Karpas-422 (cell line): ENCODE results near the gene NCKAP5. TPM values are rescaled to one million over a fixed set of nuclear protein-coding genes. Genes with fewer than 3 reads are reported as not detected.

Experiments used
- DNase-seq: peaks from one replicate; pipeline ENCODE4 v3.0.0-alpha.2; 2015
- H2AFZ ChIP-seq: fragments of 200-600 bp; sonication (generic); 2 replicates; pipeline ENCODE4 v1.6.1; 2014; ENCODE audit warnings: antibody characterized with exemption, low read length, mixed read lengths
- H3K27ac ChIP-seq: fragments of 200-600 bp; sonication (generic); 2 replicates; pipeline ENCODE4 v1.5.1; 2014; ENCODE audit warnings: mild to moderate bottlenecking, low read length, moderate library complexity
- H3K27me3 ChIP-seq: fragments of 200-600 bp; sonication (generic); 2 replicates; pipeline ENCODE4 v1.6.1; 2014; ENCODE audit warnings: low read length, mixed read lengths
- H3K36me3 ChIP-seq: fragments of 200-600 bp; sonication (generic); 2 replicates; pipeline ENCODE4 v1.6.1; 2014; ENCODE audit warnings: low read length, mixed read lengths; ENCODE audit not compliant: insufficient read depth
- H3K4me1 ChIP-seq: fragments of 200-600 bp; sonication (generic); 2 replicates; pipeline ENCODE4 v1.6.1; 2014; ENCODE audit warnings: mild to moderate bottlenecking, low read length, mixed read lengths
- H3K4me2 ChIP-seq: fragments of 200-600 bp; sonication (generic); 2 replicates; pipeline ENCODE4 v1.6.1; 2014; ENCODE audit warnings: low read length, low read depth, mild to moderate bottlenecking; ENCODE audit not compliant: poor library complexity, severe bottlenecking
- H3K4me3 ChIP-seq: fragments of 200-600 bp; sonication (generic); 2 replicates; pipeline ENCODE4 v1.5.1; 2014; ENCODE audit warnings: mild to moderate bottlenecking, antibody characterized with exemption, low read length, mixed read lengths
- H3K79me2 ChIP-seq: fragments of 200-600 bp; sonication (generic); 2 replicates; pipeline ENCODE4 v1.6.1; 2014; ENCODE audit warnings: mild to moderate bottlenecking, low read length, mixed read lengths
- H3K9ac ChIP-seq: fragments of 200-600 bp; sonication (generic); 2 replicates; pipeline ENCODE4 v1.6.0; 2014; ENCODE audit warnings: low read length
- H3K9me2 ChIP-seq: fragments of 200-600 bp; sonication (generic), shearing (Covaris generic); replicated peaks from 2 replicates; pipeline ENCODE4 v1.6.0; 2014; ENCODE audit warnings: mild to moderate bottlenecking, low read length, moderate library complexity; ENCODE audit not compliant: insufficient read depth
- H3K9me3 ChIP-seq: fragments of 300-700, 200-600 bp; sonication (generic); 2 replicates; pipeline ENCODE4 v1.6.1; 2014; ENCODE audit warnings: low read length, mixed read lengths
- H4K20me1 ChIP-seq: fragments of 200-600 bp; sonication (generic); 2 replicates; pipeline ENCODE4 v1.6.1; 2014; ENCODE audit warnings: mild to moderate bottlenecking, antibody characterized with exemption, low read length, low read depth; ENCODE audit not compliant: insufficient read depth
- total RNA-seq: library from RNA; depleted of rRNA; stranded (reverse); fragments of >200 nt; shearing (Covaris generic); gene quantifications from 2 replicates; pipeline ENCODE4 v1.2.3, GENCODE V29; 2014; ENCODE audit warnings: low replicate concordance

NCKAP5 gene
- total RNA-seq, 1 experiment from 2014 or later: not detected

DNA sequence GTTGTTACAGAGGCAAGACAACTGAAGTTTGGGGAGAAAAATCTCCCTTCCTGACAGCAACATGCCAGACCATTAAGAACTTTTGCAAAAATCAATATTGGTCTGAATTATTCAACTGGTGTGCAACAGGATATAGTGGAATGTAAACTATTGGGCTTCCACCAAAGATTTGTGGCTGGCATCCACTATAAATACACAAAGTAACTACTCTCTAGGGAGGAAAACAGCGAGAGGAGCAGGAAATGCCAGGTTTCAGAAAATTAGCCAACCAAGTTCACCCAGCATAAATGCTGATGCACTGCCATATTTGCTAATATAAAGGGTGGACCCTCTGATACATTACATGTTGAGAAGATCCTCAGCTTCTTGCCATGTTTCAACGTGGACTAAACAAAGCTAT lies 630.6 kb downstream of the NCKAP5 start:
- H3K9ac ChIP-seq: no peak overlapping the region
- H3K79me2 ChIP-seq: no peaks in the 10 kb centered on the region
- no peaks in the 10 kb centered on the region for H3K9me3 ChIP-seq
- no peaks in the 10 kb centered on the region for H3K36me3 ChIP-seq
- peaks cover 3% of the 10 kb centered on the region; the same call in 1 of the 2 replicates for H3K27me3 ChIP-seq
- H3K4me3 ChIP-seq: no peak overlapping the region
- H2AFZ ChIP-seq: no peak overlapping the region
- no peaks in the 10 kb centered on the region for H4K20me1 ChIP-seq
- H3K9me2 ChIP-seq: no peaks in the 10 kb centered on the region
- DNase-seq: no peak
- H3K27ac ChIP-seq: no peak overlapping the region
- no peak overlapping the region for H3K4me2 ChIP-seq
- peaks cover 21% of the 10 kb centered on the region for H3K4me1 ChIP-seq

GRCh38 chr2:132936791-132937190 lies 631.5 kb downstream of the NCKAP5 start:
- H4K20me1 ChIP-seq: no peaks in the 10 kb centered on the region
- no peaks in the 10 kb centered on the region for H3K79me2 ChIP-seq
- H2AFZ ChIP-seq: no peak overlapping the region
- H3K36me3 ChIP-seq: no peaks in the 10 kb centered on the region
- no peak overlapping the region for H3K27ac ChIP-seq
- H3K9ac ChIP-seq: no peak overlapping the region
- peaks cover 21% of the 10 kb centered on the region for H3K4me1 ChIP-seq
- H3K4me2 ChIP-seq: peak overlapping the region; percentile 19
- no peaks in the 10 kb centered on the region for H3K9me2 ChIP-seq
- H3K4me3 ChIP-seq: no peak overlapping the region
- DNase-seq: peak; percentile 75
- H3K27me3 ChIP-seq: peaks cover 3% of the 10 kb centered on the region; the same call in 1 of the 2 replicates
- H3K9me3 ChIP-seq: no peaks in the 10 kb centered on the region

- Histone ChIP-seq H3K79me2 (no peaks in the 10 kb centered on the region), H2AFZ (no peak overlapping the region), H3K36me3 (no peaks in the 10 kb centered on the region), H3K9me3 (no peaks in the 10 kb centered on the region), H3K27me3 (peaks cover 3% of the 10 kb centered on the region; the same call in 1 of the 2 replicates), H4K20me1 (no peaks in the 10 kb centered on the region), H3K9me2 (no peaks in the 10 kb centered on the region), H3K4me1 (peaks cover 21% of the 10 kb centered on the region), H3K9ac (no peak overlapping the region), H3K4me2 (peak overlapping the region; percentile 19), H3K4me3 (no peak overlapping the region), H3K27ac (no peak overlapping the region)
- no peak for DNase-seq
Measured at GRCh38 chr2:132936261-132936660, 632.0 kb downstream of the NCKAP5 start.

GRCh38 chr2:132929786-132930185 lies 638.5 kb downstream of the NCKAP5 start:
- Histone ChIP-seq H3K36me3 (no peaks in the 10 kb centered on the region), H3K79me2 (no peaks in the 10 kb centered on the region), H3K4me2 (no peak overlapping the region), H3K27ac (no peak overlapping the region), H3K9me2 (no peaks in the 10 kb centered on the region), H2AFZ (no peak overlapping the region), H3K4me1 (peaks cover 11% of the 10 kb centered on the region), H3K9me3 (no peaks in the 10 kb centered on the region), H3K4me3 (no peak overlapping the region), H3K9ac (no peak overlapping the region), H3K27me3 (no peaks in the 10 kb centered on the region), H4K20me1 (no peaks in the 10 kb centered on the region)
- DNase-seq: no peak

DNA sequence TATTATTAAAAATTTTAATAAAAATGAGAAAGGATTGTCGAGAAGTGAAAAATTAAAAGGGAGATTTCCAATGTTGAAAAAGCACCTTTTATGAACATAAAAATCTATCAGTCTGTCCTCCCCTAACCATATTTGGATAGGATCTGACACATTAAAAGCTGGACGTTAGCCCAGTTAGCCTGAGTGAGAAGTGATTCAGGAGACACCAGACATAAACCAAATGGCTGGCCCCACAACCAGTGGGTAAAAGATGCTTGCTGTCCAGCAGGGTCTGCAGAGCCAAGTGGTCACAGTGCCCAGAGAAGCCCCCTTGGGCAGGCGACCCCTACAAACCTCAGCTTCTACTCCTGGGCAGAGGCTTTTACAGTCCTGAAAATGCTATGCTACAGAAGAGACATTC lies 644.5 kb downstream of the NCKAP5 start:
- Histone ChIP-seq H3K36me3 (no peaks in the 10 kb centered on the region), H4K20me1 (no peaks in the 10 kb centered on the region), H3K27me3 (no peaks in the 10 kb centered on the region)

GRCh38 chr2:132915812-132916549 lies 652.3 kb downstream of the NCKAP5 start:
- Histone ChIP-seq H3K9me2 (no peaks in the 10 kb centered on the region), H3K9ac (no peak overlapping the region), H3K4me3 (no peak overlapping the region), H3K4me2 (no peak overlapping the region), H3K27me3 (no peaks in the 10 kb centered on the region), H2AFZ (no peak overlapping the region), H3K79me2 (no peaks in the 10 kb centered on the region), H4K20me1 (no peaks in the 10 kb centered on the region), H3K9me3 (no peaks in the 10 kb centered on the region), H3K27ac (no peak overlapping the region), H3K4me1 (no peaks in the 10 kb centered on the region), H3K36me3 (no peaks in the 10 kb centered on the region)
- no peak for DNase-seq

More for the DNA sequence above, 644.5 kb downstream of the NCKAP5 start:
- Histone ChIP-seq H3K9me2 (no peaks in the 10 kb centered on the region), H3K27ac (no peak overlapping the region), H3K9ac (no peak overlapping the region), H3K4me2 (no peak overlapping the region), H2AFZ (no peak overlapping the region), H3K4me3 (no peak overlapping the region), H3K79me2 (no peaks in the 10 kb centered on the region), H3K9me3 (no peaks in the 10 kb centered on the region), H3K4me1 (no peaks in the 10 kb centered on the region)
- no peak for DNase-seq

GRCh38 chr2:132911726-132912724 lies 656.2 kb downstream of the NCKAP5 start:
- Histone ChIP-seq H3K4me1 (no peaks in the 10 kb centered on the region), H3K4me2 (no peak overlapping the region), H3K4me3 (no peak overlapping the region), H3K27ac (no peak overlapping the region), H3K79me2 (no peaks in the 10 kb centered on the region), H3K27me3 (peaks cover 2% of the 10 kb centered on the region; the same call in 1 of the 2 replicates), H3K9me3 (no peaks in the 10 kb centered on the region), H3K36me3 (no peaks in the 10 kb centered on the region), H3K9ac (no peak overlapping the region), H3K9me2 (no peaks in the 10 kb centered on the region), H4K20me1 (no peaks in the 10 kb centered on the region), H2AFZ (no peak overlapping the region)
- DNase-seq: peak; percentile 51

GRCh38 chr2:132910432-132910831 lies 657.8 kb downstream of the NCKAP5 start:
- H3K9ac ChIP-seq: no peak overlapping the region
- no peaks in the 10 kb centered on the region for H3K9me2 ChIP-seq
- H3K27me3 ChIP-seq: peaks cover 2% of the 10 kb centered on the region; the same call in 1 of the 2 replicates
- H3K4me2 ChIP-seq: no peak overlapping the region
- no peaks in the 10 kb centered on the region for H3K4me1 ChIP-seq
- H3K9me3 ChIP-seq: no peaks in the 10 kb centered on the region
- H3K79me2 ChIP-seq: no peaks in the 10 kb centered on the region
- DNase-seq: no peak
- no peaks in the 10 kb centered on the region for H4K20me1 ChIP-seq
- no peaks in the 10 kb centered on the region for H3K36me3 ChIP-seq
- no peak overlapping the region for H3K4me3 ChIP-seq
- H3K27ac ChIP-seq: no peak overlapping the region
- no peak overlapping the region for H2AFZ ChIP-seq
